UCSD-AML1 (cell line): ENCODE data around the gene CDK16.

Experiments
- DNase-seq: peaks from one replicate; lab custom pipeline; 2025; ENCODE audit not compliant: unreplicated experiment; lab: John Stamatoyannopoulos, UW

The CDK16 gene

GRCh38 chrX:47185241-47185640 is 33.2 kb upstream of the CDK16 start:
- no peak for DNase-seq

GRCh38 chrX:47186096-47186740 is 32.3 kb upstream of the CDK16 start:
- DNase-seq: no peak

- no peak for DNase-seq
These were observed 31.3 kb upstream of the CDK16 start for GRCh38 chrX:47187106-47187677.

GRCh38 chrX:47189906-47190305 is 28.6 kb upstream of the CDK16 start:
- DNase-seq: no peak

- DNase-seq: peak; percentile 84
These were observed 27.8 kb upstream of the CDK16 start for GRCh38 chrX:47190445-47191269.

- DNase-seq: peak; percentile 32
These were observed 27.1 kb upstream of the CDK16 start for GRCh38 chrX:47191331-47191730.

GRCh38 chrX:47191806-47192401 is 26.6 kb upstream of the CDK16 start:
- DNase-seq: no peak

GRCh38 chrX:47193475-47194193 is 24.8 kb upstream of the CDK16 start, which contains the start of gene UBA1:
Gene UBA1, plus strand, starts transcription at chrX:47193829. Its CDS starts 4,974 bp downstream, at chrX:47198803.
- DNase-seq: peak; percentile 96

- no peak for DNase-seq
These were observed 24.2 kb upstream of the CDK16 start for GRCh38 chrX:47194194-47194787.

- DNase-seq: no peak
These were observed 22.4 kb upstream of the CDK16 start for GRCh38 chrX:47196098-47196497.

- no peak for DNase-seq
These were observed 21.0 kb upstream of the CDK16 start for GRCh38 chrX:47197526-47197925.

GRCh38 chrX:47198026-47198686 is 20.3 kb upstream of the CDK16 start:
- no peak for DNase-seq

- DNase-seq: no peak
These were observed 19.8 kb upstream of the CDK16 start for GRCh38 chrX:47198687-47199080.

GRCh38 chrX:47199286-47199685 is 19.2 kb upstream of the CDK16 start:
- no peak for DNase-seq

GRCh38 chrX:47200385-47201150 is 17.9 kb upstream of the CDK16 start:
- no peak for DNase-seq

- no peak for DNase-seq
These were observed 17.0 kb upstream of the CDK16 start for GRCh38 chrX:47201345-47201944.

GRCh38 chrX:47202316-47202715 is 16.2 kb upstream of the CDK16 start:
- no peak for DNase-seq

GRCh38 chrX:47202877-47203276 is 15.6 kb upstream of the CDK16 start:
- DNase-seq: no peak

GRCh38 chrX:47204970-47205369 is 13.5 kb upstream of the CDK16 start:
- no peak for DNase-seq
